ENCODE measurements around the gene NCKAP5. TPM values are rescaled to one million over a fixed set of nuclear protein-coding genes. Genes with fewer than 3 reads are reported as not detected.
A peak's percentile ranks its signal among the peaks of the same experiment; 100 is the strongest.

NCKAP5 gene
- total RNA-seq, 1 donor from 2014 or later = 7.9 TPM

DNA sequence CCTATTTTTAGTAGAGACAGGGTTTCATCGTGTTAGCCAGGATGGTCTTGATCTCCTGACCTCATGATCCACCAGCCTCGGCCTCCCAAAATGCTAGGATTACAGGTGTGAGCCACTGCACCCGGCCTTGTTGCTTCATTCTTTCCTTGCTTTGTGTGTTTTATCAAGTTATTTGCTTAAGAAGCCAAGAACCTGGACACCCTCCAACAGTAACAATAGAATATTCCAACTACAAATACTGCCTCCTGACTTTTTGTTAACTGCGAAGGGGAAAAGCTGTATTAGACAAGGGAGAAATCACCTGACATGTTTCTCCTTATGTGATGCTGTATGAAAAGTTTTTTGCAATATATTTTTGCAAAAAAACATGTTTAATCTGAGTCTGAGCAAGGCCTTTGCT lies 297.2 kb downstream of the NCKAP5 start:
- no peak for DNase-seq (ENCODE audit: low spot score)

DNA sequence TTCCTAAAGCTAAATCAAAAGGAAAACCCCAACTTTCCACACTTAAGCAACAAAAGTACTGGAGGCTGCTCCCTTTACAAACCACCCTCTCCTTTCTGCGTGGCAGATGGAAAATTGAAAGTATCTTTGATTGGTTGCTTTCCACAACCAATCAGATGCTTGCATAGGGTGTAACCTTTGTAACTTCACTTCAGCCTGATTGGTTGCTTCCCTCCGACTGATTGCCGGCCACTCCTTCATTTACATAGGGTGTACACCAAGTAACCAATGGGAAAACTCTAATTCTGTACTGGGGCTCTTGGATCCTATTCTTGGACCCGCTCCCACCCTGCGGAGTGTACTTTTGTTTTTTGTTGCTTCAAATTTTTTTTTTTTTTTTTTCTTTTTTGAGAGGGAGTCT lies 297.7 kb downstream of the NCKAP5 start:
- DNase-seq (ENCODE audit: low spot score) = no peak

DNA sequence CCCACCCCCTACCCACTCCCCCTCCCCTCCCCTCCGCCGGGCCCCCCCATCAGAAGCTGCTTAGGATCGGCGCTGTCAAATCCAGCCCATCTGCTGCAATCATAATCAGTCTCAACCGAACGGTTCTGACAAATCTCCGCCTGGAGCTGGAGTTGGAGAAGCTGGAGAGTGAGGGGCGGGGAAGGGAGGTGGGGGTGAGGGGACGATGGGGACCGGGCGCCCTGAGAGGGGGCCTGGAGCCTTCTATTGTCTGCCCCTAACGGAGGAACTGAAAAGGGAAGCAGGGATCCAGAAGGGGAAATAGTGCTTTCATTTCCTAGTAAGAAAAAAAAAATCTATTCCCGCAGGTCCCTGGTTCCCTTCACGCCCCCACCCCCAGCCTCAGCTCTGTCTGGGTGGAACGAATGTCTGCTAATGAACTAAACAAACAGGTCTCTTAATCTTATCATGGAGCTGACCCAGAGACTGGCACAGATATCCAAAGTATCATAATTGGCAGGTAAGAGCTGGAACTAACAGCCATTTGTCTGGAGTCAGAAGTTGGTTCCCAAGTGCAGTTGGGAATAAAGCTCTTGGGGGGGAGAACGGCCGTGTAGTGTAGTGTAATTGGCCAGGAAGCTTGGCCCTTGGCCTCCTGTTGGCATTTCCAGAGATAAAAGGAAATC lies 301.2 kb downstream of the NCKAP5 start:
- peak; percentile 8 for DNase-seq (ENCODE audit: low spot score)

DNA sequence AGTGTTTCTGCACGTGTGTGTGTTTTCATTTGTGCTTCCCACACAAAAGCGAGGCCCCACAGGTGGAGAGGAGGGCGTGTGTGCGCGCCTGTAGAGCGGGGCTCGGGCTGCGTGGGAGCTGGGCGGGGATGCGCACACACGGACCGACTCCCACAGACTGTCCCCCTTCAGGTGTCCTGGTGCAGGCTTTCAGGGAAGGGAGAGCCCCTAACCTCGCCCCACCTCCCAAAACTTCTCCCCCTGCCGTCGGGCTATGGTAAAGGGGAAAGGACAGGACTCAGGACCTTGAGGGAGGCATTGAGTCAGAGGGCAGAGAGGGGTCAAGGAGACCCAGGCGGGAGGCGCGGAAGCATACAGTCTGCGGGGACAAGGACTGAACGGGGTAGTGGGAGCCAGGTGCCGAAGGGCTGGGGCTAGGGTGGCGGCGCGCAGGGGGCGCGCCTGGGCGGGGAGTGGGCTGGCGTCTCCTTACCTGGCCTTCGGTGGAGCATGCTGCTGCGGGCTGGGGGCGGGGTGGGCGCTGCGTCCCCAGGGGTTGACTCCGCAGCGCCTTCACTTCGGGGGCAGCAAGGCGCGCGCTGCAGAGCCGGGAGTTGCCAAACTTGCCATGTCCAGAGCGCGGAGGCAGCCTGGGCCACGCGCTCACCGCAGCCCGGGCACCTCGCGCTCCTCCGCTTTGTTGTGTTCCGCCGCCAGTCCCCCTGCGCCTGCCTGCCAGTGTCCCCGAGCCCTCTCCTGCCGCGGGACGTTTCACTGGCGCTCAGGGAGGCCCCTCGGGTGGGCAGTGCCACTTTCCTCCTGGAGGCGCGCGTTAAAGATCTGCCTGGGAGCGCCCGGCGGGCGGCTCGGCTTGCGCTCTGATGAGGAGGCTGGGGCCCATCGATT lies 302.0 kb downstream of the NCKAP5 start:
- DNase-seq (ENCODE audit: low spot score) = peak; percentile 10

DNA sequence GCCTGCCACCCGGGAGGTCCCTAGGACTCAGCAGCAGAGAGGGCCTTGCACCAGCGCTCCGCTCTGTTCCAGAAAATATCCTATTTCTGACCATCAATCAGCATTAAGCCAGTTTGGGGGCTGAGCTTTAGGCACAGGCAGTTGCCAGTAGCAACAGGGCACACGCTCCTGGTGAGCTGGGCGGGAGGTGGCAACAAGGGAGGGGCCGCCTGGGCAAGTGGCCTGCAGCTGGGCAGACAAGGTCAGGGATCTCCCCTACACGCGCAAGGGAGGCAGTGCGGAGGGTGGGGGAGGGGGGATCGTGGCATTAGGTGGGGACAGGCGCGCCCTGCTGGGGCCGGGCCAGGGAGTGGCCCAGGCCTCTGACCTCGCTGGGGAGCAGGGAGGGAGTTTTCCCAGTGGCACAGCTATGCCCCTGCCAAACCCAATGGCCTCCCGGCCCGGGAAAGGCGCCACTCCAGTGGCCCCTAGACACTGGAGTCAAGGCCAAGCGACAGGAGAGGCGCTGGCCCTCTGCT lies 302.8 kb downstream of the NCKAP5 start:
- DNase-seq (ENCODE audit: low spot score) = peak; percentile 36

DNA sequence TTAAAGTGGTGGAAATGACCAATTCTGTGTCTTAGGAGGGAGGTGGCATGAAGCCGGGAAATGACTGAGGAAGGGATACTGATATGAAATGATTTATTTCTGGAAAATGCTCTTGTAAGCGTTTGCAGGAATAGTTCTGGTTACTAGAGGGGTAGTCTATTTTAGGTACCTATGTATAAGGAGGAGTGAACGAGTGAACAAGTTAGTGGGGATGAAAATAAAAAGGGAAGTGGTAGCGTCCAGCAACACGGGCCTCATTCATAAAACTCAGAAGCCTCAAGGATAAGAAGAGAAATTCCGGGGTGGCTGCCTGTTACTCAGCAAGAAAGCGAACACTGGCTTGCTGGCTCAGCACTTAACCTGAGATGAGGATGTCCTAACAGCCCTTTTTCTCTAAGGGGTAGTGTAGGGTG lies 303.3 kb downstream of the NCKAP5 start:
- peak; percentile 57 for DNase-seq (ENCODE audit: low spot score)

DNA sequence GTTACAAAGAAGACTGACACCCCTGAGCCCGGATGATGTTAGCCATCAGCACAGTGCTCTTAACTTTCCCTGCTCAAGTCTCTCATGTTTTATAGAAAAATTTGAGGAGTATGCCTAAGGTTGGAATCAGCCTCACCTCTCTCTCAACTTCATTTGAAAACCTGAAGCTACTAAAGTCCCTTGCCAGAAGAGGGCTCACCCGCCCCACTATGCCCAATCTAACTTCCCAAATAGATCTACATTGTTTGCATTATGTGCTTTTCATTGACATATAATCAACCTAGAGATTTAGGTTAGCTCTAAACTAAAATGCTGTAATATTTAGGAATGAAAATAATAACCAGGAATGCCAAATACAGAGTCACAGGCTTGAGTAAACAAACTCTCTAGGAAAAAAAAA lies 305.4 kb downstream of the NCKAP5 start:
- DNase-seq (ENCODE audit: low spot score) = no peak

DNA sequence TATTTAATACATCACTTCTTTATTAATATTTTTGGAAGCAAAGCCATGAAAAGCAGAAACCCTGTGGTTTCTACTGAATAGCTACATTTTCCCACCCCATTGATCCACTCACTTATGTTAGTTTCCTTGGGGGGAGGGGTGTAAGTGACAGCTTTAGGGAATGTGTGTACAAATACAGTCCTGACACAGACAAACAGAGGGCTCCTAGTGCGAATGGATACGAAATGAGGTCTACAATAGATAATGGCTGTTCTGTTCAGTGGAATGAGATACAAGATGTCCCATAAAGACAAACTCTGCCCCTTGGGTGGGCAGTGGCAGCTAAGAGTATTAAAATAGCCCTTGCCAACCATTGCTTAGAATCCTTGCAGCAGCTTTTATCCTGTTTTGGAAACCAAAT lies 312.9 kb downstream of the NCKAP5 start:
- no peak for DNase-seq (ENCODE audit: low spot score)

DNA sequence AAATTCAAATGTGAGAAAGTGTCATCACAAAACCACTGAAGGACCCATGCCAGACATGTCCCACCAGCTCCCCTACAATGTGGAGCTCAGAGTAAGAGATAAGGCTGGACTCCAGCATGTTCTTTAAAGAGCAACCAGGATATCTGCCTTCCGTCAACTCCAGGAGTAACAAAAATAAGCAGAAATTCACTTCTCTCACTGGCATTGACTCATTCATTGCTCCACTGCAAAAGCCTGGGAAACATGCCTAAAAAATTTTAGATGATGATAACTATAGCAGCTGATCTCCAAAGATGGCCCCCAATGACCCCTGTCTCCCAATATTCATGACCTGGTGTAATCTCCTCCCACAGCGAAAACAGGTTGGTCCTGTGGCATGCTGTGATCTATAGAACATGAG lies 314.5 kb downstream of the NCKAP5 start:
- DNase-seq (ENCODE audit: low spot score) = no peak

DNA sequence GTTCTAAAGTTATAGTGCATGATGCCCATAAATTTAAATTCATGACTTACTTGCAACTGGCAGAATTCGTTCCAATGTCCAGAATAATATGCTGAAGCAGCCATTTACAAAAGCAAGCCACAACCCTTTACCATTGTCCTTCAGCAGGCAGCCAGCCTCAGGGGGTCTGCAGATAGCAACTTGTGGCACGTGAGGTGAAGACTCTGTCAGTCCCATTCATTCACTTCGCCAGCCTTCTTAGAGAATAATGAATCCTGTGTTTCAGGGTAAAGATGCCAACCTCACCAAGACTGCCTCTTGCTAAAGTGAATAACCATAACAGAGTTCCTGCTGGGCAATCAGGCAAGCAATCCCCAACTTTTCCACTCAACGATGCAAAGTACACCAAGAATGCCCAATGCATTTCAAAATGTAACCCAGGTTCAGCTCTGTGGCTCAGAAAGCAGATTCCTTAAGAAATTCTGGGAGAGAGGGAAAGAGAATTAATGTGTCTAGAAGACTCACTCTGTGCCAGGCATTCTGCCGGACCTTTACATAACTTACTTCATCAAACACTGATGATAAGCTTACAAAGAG lies 315.4 kb downstream of the NCKAP5 start:
- no peak for DNase-seq (ENCODE audit: low spot score)

DNA sequence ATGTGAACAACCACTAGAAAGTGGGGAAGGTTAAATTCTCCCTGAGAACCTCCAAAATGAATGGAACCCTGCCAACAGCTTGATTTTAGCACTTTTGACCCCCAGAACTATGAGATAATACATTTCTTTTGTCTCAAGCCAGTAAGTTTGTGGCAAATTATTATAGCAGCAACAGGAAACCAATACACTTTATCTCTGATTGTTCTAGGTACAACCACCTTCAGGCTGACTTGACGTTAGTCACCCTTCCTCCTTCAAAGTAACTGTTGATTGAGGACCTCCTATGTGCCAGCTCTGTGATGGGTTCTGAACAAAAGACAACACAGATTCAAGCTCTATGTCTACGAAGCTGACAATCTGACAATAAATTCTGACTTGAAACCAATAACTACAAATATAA lies 318.9 kb downstream of the NCKAP5 start:
- DNase-seq (ENCODE audit: low spot score) = no peak

DNA sequence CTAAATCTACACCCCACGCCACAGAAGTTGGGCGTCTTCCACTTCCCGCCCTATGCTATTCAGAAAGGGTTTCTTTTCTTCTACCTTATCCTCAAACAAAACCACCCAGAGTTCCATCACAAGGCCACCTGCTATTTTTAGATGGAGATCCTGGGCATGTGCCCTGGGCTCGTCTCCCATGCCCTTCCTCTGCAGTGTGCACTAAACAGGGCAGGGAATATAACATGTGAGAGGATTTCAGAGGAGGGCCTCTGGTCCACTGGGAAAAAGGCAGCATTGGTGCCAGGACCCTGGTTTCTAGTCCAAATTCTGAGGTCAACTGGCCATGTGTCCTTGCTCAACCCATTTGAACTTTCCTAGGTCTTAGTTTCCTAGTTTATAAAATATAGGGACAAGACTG lies 320.0 kb downstream of the NCKAP5 start:
- no peak for DNase-seq (ENCODE audit: low spot score)

DNA sequence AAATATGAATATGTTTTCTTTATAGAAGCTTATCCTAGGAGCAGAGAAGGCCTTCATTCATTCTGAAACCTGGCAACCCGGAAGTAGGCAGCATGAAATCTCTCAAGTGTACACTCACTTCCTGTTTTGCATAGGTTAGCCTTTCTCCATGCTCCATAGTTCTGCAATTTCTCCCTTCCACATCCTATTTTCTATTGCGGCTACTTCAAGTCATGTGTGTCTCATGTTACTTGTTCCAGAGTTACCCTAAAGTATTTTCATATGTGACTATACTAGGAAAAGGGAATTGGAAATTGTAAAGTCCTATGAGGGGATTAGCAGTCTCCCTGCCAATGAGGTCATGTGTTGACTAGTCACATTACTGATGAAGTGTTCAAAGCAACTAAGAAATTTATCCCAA lies 320.6 kb downstream of the NCKAP5 start:
- peak; percentile 36 for DNase-seq (ENCODE audit: low spot score)

DNA sequence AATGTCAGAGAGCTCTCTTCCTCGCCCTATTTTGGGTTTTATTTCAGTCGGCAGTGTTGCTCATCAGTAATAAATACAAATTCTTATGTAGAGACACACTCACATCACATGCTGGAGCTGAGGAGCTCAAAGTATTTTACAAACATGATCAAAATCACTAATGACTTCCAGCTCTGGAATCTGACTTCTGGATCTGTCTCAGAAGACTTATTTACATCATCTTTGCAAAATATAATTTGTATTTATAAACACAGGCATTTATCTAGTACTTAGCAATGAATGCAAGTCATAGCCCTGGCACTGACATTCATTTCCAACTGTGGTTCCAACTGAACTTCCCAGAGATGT lies 327.1 kb downstream of the NCKAP5 start:
- peak; percentile 14 for DNase-seq (ENCODE audit: low spot score)

DNA sequence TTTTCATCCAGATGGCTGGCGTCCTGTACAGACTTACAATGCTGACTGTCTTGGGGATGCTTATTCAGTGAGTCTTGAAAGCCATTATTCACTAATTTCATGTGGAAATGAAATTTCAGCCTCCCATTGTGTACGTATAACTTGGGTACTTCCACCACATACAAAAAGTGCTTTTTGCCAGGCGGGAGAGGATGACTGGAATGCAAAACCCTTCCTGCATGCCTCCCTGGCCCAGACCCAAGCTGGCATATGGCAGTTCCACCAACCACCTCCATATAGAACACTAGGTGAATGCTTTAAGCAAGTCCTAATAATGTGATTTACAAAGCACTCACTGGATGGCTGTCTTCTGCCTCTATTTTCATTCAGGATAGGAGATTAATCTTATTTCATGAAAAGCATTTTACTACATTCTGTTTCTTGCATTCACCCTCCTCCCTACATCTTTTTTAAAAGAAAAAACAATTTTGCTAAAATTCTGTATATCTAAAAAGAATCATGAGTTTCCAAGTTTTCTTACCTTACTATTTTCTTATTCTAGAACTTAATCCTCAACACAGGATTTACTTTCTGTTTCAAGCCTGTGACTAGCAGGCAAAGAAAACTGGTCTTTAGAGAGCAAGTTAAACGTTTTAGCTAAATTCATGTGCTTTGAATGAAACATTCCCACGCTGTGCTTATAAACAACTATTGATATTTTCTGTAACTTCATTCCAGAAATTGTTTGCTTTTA lies 327.6 kb downstream of the NCKAP5 start:
- DNase-seq (ENCODE audit: low spot score) = no peak

DNA sequence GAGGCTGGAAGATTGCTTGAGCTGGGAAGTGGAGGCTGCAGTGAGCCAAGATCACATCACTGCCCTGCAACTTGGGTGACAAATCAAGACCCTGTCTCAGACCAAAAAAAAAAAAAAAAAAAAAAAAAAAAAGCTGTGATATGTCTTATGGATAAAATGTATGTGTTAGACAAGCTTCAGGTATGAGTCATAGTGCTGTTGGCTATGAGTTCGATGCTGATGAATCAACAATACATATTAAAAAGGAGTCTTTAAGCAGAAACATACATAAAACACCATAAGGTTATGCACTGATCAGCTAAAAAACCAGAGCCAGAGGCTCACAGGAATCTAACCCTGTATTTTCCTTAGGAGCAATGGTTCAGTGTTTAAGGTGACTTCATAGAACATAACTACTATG lies 332.3 kb downstream of the NCKAP5 start:
- no peak for DNase-seq (ENCODE audit: low spot score)

DNA sequence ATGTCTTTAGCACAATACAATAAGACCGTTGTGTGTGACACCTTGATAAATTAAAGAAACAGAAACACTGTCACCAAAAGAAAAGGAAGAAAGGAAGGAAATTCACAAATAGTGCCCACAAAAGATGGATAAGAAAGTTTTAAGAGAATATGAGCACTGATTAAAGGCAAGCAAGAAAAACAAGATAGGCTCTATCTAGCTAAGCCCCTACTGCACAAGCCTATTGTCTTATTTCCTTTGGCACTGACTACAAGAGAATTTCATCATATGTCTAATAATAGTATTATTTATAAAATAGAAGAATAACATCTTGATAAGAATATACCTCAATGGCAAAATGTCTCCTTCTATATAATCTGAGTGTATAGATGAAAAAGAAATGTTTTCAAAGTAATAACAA lies 335.7 kb downstream of the NCKAP5 start:
- DNase-seq (ENCODE audit: low spot score) = no peak

DNA sequence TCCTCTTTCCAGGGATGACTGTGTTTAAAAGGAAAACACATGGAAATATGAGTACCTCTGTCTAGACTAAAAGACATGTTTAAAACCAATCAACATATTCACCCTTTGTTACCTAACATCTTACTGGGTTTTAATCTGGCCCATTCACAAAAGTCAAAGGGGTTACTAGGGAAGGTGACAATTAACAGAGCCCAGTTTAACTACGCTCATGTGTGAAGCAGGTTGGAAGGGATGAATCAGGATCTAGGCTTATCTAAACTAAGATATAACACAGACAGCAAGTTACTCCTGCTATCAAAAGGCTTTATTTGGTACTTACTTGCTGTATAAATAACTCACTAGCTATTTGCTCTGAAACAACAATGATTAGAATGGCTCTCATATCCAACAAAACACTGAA lies 337.0 kb downstream of the NCKAP5 start:
- DNase-seq (ENCODE audit: low spot score) = no peak

DNA sequence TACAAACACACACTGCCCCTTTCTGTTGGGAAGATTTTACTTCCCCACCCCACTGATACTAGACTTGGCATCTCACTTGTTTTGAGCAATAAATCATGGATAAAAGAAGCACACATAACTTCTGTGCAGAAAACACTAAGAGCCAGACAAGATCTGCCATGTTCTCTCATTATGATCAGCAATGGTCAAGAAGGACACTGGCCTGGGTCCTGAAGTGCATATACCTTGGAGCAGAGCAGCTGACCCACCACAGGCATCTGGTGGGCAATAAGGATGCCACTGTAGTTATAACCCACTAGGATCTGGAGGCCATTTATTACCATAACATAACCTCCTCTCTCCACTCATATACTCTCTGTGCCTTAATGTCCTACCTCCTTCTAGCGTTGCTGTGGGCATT lies 338.3 kb downstream of the NCKAP5 start:
- no peak for DNase-seq (ENCODE audit: low spot score)

DNA sequence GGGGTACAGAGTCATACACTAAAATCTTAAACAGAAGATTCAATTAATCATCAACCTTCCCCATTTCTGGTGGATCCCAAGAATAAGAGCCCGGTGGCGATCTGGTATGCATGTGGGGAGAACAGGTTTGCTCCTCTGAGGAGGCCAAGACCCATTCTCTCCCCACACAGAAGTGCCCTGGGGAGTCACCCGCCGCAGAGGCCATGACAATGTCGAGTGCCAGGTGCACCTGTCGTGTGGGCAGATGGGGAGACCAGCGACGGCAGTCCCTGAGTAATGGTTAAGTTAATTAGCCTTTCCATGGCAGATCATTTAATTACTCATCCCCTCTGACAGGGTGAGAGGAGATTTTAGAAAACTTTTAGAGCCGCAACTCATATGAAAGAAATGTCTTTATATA lies 345.0 kb downstream of the NCKAP5 start:
- DNase-seq (ENCODE audit: low spot score) = no peak

DNA sequence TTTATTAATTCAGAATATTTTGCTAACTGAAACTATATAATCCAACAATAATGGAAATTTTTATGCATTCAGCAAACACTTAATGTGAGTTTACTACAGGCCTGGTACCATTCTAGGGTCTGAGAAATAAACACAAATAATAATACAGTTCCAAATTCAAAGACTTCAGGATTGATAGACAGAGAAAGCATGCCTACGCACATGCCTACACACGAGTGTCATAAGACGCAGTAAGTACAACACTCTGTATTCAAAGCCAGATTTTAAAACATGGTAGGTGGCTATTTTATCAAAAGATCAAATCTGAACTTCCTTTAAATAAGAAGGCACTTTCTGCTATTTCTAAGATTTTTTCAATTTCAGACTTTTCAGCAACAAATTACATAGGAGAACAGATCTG lies 346.9 kb downstream of the NCKAP5 start:
- DNase-seq (ENCODE audit: low spot score) = no peak

DNA sequence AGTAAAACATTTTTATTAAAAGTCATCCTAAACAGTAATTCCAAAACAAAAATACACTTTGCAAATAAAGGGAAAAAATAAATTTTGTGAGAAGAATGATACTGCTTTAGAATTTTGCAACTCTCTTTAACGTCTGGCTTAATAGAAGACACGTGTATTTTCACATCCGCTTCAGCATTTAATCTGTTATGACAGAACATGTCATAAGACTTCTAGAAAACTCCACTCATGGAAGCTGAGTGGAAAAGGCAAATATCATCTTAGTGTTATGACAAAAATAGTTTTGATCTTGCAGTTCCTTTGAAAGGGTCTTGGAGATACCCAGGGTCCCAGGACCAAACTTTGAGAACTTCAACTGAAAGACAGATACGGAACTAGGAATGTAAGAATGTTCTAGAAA lies 350.1 kb downstream of the NCKAP5 start:
- DNase-seq (ENCODE audit: low spot score) = no peak

All from umbilical cord (tissue), 2 donors.